GM12878 (cell line): Measurements from ENCODE around the gene MICALL1.
A peak's percentile ranks its signal among the peaks of the same experiment; 100 is the strongest.

Experiments
- POLR2A ChIP-seq: IDR thresholded peaks from 2 replicates; pipeline ENCODE4 v1.6.1; 2011; ENCODE audit warnings: low read depth, mild to moderate bottlenecking, low read length
- ZSCAN29 ChIP-seq: fragments of 450-650 bp; IDR thresholded peaks from 2 replicates; pipeline ENCODE4 v1.6.1; 2017; ENCODE audit warnings: mild to moderate bottlenecking, moderate library complexity

DNA sequence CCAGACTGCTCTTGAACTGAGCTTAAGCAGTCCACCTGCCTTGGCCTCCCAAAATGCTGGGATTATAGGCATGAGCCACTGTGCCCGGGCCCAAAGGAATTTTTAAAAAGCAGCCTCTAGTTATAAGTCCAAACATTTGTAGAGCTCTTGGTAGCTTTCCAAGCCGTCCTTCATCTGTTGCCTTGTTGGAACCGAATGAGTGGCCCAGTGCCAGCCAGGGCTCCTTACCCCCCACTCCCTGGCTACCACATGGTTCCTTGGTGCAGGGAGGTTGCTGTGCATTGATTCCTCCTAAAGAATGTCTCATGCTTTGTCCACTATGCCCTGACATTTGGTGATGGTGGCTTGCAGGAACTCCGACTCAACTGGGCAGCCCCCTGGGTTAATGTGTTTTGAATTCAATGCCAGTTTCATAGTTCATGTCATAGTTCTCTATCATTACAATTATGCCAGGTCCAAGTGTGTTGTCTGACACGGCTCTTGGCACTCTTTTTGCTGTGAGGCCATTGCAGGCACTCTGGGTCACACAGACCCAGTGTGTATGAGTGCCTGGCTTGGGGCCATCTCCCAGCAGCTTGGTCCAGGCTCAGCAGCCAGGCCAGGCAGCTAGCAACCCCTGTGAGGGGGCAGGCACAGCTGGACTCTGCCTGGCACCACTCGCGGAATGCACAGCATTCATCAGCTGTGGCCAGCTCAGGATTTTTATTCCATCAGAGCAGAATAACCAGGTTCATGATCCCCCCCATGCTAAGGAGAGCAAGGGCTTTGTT is 13.3 kb upstream of the MICALL1 start:
- TF ChIP-seq ZSCAN29 = no peak
- peak; percentile 38; the same call in 1 of the 2 replicates for TF ChIP-seq POLR2A
